NCI-H748 (cell line): ENCODE measurements around the gene ENGASE.

Source experiments
- DNase-seq: peaks from one replicate; lab custom pipeline; 2025; ENCODE audit not compliant: unreplicated experiment; lab: John Stamatoyannopoulos, UW

ENGASE gene

DNA sequence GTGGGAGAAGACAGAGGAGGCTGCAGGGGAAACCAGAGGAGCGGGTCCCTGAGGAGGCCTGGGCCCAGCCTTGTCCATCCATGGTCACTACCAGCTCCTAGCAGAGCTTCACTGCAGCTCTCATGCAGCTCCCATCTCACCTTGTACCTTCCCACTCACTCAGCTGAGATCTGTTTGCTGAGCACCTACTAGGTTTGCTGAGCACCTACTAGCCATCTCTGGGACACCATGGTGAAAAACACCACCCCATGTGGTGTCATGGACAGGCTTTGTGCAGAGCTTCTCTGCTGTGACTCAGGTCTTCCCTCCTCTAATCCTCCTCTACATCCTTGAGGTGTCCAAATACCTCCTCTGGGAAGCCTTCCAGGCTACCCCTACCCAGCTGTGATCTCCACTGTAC is 58.6 kb downstream of the ENGASE start:
- DNase-seq = no peak

DNA sequence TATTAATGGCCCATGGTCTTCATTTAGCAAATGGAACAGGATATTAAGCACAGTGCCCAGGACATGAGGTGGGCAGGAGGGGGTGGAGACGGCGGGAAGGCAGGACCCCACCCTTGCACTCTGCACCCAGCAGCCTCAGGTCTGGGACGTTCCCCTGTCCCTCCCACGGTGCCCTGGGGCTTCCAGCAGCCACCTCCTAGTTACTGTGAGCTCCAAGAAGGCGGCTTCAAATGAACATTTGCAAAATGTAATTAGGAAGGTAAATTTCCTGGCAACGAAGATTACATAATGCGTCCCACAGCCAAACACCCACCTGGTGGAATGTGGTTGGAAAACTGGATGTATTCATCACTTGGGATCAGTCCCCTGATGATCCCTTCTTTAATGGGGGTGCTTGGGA is 59.4 kb downstream of the ENGASE start:
- DNase-seq = no peak

DNA sequence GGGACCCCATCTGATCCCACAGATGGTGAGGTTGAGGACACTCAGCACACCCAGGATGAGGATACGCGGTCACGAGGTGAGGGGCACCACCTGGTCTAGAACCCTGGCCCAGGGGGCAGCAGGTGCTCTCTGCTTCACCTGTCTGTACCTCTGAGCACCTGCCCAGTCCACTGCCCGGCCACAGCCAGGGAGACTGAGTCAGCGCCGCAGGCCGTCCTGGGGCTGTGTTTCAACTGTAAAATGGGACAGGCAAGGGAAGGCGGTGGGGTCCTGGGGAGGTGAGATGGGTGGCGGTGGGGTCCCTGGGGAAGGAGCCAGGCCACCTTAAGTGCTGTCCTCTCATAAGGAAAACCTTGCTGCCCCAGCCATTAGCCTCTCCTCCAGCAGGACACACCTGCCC is 60.4 kb downstream of the ENGASE start:
- no peak for DNase-seq

DNA sequence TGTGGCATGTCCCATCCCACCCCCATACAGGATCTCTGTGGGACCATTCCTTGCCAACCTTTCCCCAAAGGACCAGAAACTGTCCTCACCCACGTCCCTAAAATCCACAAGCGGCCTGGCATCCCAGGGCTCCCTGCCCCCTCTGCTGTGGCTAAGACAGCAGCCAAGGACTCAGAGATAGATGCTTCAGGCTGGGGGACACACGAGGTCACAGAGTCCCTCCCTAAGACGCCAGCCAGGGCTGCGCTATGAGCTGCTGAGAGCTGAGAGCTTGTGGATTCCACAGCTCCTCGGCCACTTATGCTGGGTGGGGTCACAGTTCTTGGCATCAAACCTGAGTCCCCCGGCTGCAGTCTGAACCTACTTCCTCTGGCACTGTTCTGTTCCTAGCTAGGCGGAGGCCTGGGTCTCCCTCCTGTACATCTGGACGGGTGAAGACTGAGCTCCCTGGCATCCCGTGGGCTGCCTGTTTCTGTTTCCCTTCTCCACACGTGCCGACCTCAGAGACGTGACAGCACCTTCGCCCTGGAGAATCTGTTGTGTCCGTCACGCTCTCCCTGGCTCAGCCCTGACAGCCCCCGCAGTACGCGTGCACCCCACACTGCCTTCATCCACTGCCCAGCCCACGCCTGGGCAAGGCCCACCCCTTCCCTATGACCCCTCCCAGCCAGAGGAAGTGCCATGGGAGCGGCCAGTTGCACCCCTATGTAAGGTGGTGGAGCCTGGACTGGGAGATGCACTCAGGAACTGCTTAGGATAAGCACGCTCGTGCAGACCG is 61.2 kb downstream of the ENGASE start:
- no peak for DNase-seq
